K562 (cell line): ENCODE data around the gene FBP1. TPM values are rescaled to one million over a fixed set of nuclear protein-coding genes. Genes with fewer than 3 reads are reported as not detected.

Experiments used
- ATAC-seq: fragments of 200-7000 bp; cut with Tn5 transposase; 3 replicates; pipeline ENCODE4 v1.9.1; 2020; ENCODE audit warnings: moderate library complexity
- BruUV-seq: library from RNA; stranded (reverse); fragments of 400-500 nt; replicated peaks from 2 replicates; lab custom pipeline; 2021; lab: Mats Ljungman, UMichigan
- CTCF ChIA-PET: fragments of 300-600 bp; formaldehyde crosslinking; extraction: SDS; loops from one replicate; lab custom pipeline; 2021; ENCODE audit warnings: low intra/inter-chr PET ratio; lab: Yijun Ruan, JAX
- POLR2A ChIA-PET: fragments of 300-600, 350-650 bp; sonication (Branson Sonifier 250); formaldehyde crosslinking; extraction: SDS; loops from one replicate; lab custom pipeline; 2021; ENCODE audit warnings: antibody characterized with exemption, inconsistent platforms; lab: Yijun Ruan, JAX
- DNase-seq, 4 experiments: peaks; one replicate each; pipeline versions ENCODE4 v3.0.0 to v3.0.0-alpha.2; 2011 to 2018; ENCODE audit warnings: low spot score in 3 of 4, mixed read lengths in 3 of 4; ENCODE audit errors: extremely low read depth in 1 of 4
- FAIRE-seq: peaks from 2 replicates; lab custom pipeline; 2011; peaks lifted over from hg19 to GRCh38; lab: Jason Lieb, UNC
- H2AFZ ChIP-seq: 2 replicates; pipeline ENCODE4 v1.6.0; 2011; ENCODE audit warnings: low read depth, low read length, control low read depth, inconsistent platforms
- H3K27ac ChIP-seq: fragments of 200-600 bp; 3 replicates; pipeline ENCODE4 v1.8.0; 2011; ENCODE audit warnings: low read depth, mild to moderate bottlenecking, control low read depth, inconsistent platforms, low read length, moderate library complexity, mixed read lengths; ENCODE audit errors: extremely low read depth
- H3K27me3 ChIP-seq, 2 experiments: fragments of 300-600 bp in 1 of 2; 2 replicates in 1 of 2; 3 replicates in 1 of 2; pipeline versions ENCODE4 v1.6.0 to v1.8.0; 2011; ENCODE audit warnings: inconsistent platforms in 2 of 2, low read length in 2 of 2, mild to moderate bottlenecking in 1 of 2, mixed read lengths in 1 of 2, moderate library complexity in 1 of 2; ENCODE audit not compliant: control insufficient read depth in 2 of 2, insufficient read depth in 2 of 2
- H3K36me3 ChIP-seq: fragments of 300-600 bp; 3 replicates; pipeline ENCODE4 v1.8.0; 2011; ENCODE audit warnings: mild to moderate bottlenecking, low read length, inconsistent platforms; ENCODE audit not compliant: control insufficient read depth, insufficient read depth
- H3K4me1 ChIP-seq, 2 experiments: fragments of 200-600 bp in 1 of 2; replicated peaks in 1 of 2; 2 replicates in 1 of 2; 3 replicates in 1 of 2; pipeline versions ENCODE4 v1.5.1 to v1.8.0; 2011; ENCODE audit warnings: inconsistent platforms in 2 of 2, low read length in 2 of 2, mild to moderate bottlenecking in 1 of 2, mixed read lengths in 1 of 2, moderate library complexity in 1 of 2; ENCODE audit not compliant: control insufficient read depth in 2 of 2, insufficient read depth in 2 of 2
- H3K4me2 ChIP-seq: 2 replicates; pipeline ENCODE4 v1.6.1; 2011; ENCODE audit warnings: low read length, control low read depth, inconsistent platforms, mixed read lengths; ENCODE audit not compliant: insufficient read depth
- H3K4me3 ChIP-seq: fragments of 200-600 bp; sonication (generic), shearing (Covaris generic); 2 replicates; pipeline ENCODE4 v1.5.1; 2016; ENCODE audit warnings: control low read depth, inconsistent platforms
- H3K79me2 ChIP-seq: fragments of 200-600 bp; 3 replicates; pipeline ENCODE4 v1.8.0; 2011; ENCODE audit warnings: low read length, inconsistent platforms; ENCODE audit not compliant: control insufficient read depth, insufficient read depth
- H3K9ac ChIP-seq, 2 experiments: 2 replicates each; pipeline versions ENCODE4 v1.6.0 to v1.6.1; 2011; ENCODE audit warnings: low read depth in 2 of 2, low read length in 2 of 2, control low read depth in 1 of 2, inconsistent platforms in 1 of 2, mild to moderate bottlenecking in 1 of 2, mixed read lengths in 1 of 2; ENCODE audit not compliant: insufficient read depth in 1 of 2
- H3K9me1 ChIP-seq: one replicate; pipeline ENCODE4 v1.6.0; 2011; ENCODE audit warnings: inconsistent platforms, mild to moderate bottlenecking, low read length, moderate library complexity; ENCODE audit not compliant: control insufficient read depth, insufficient read depth
- H3K9me3 ChIP-seq: replicated peaks from 2 replicates; pipeline ENCODE4 v1.5.1; 2011; ENCODE audit warnings: low read depth, low read length, inconsistent platforms; ENCODE audit not compliant: control insufficient read depth, insufficient read depth
- H4K20me1 ChIP-seq: replicated peaks from 2 replicates; pipeline ENCODE4 v1.6.1; 2011; ENCODE audit warnings: low read length, inconsistent platforms, mixed read lengths; ENCODE audit not compliant: control insufficient read depth, insufficient read depth
- JUND ChIP-seq, 2 experiments: IDR thresholded peaks; 2 replicates in 1 of 2; 3 replicates in 1 of 2; pipeline ENCODE4 v1.6.1; 2011; ENCODE audit warnings: borderline replicate concordance in 2 of 2, low read depth in 2 of 2, low read length in 2 of 2, improper control_type of control experiment in 1 of 2, missing biosample characterization in 1 of 2, missing genetic modification characterization in 1 of 2, missing genetic modification reagents in 1 of 2
- KLF16 ChIP-seq: IDR thresholded peaks from 2 replicates; pipeline ENCODE4 v1.6.1; 2016; ENCODE audit warnings: antibody characterized with exemption
- RBFOX2 ChIP-seq: fragments of 200-400 bp; formaldehyde crosslinking; IDR thresholded peaks from 2 replicates; pipeline ENCODE4 v1.6.1; 2017; ENCODE audit warnings: low read depth, mild to moderate bottlenecking, low read length, moderate library complexity
- ZSCAN32 ChIP-seq: fragments of 450-650 bp; formaldehyde crosslinking; IDR thresholded peaks from 2 replicates; pipeline ENCODE4 v1.4.0; 2020; ENCODE audit warnings: mild to moderate bottlenecking, moderate library complexity
- WGBS: fragments of 100-300 bp; shearing (Covaris generic); methylation state at CpG from one replicate; pipeline ENCODE4 v1.1.6; 2016; ENCODE audit warnings: low coverage, mixed read lengths; ENCODE audit not compliant: insufficient coverage; ENCODE audit errors: missing lambda C conversion rate; 5-methylcytosine and 5-hydroxymethylcytosine counted together
- in situ Hi-C: fragments of 300-500 bp; cut with MboI; formaldehyde crosslinking; loops from 4 replicates; pipeline ENCODE4 v1.15.0; 2018; ENCODE audit warnings: inconsistent platforms, mixed read lengths
- intact Hi-C: fragments of 100-400 bp; cut with micrococcal nuclease; formaldehyde crosslinking; loops from 2 replicates; pipeline ENCODE4 v1.14.2; 2022
- polyA plus RNA-seq, 8 experiments: library from polyadenylated mRNA; depleted of rRNA in 4 of 8; stranded (reverse) in 5 of 8; unstranded in 3 of 8; fragments of >200 nt; fragmentation: Nextera tagmentation in 2 of 8; fragmentation: Illumina TruSeq in 1 of 8; extraction: Ambion mirVana in 2 of 8; extraction: Trizol in 1 of 8; gene quantifications; 2 replicates each; pipeline versions ENCODE4 v1.2.1 to v1.2.3, GENCODE V29; 2011 to 2014; ENCODE audit warnings: inconsistent platforms in 1 of 8, missing spikeins in 1 of 8
- total RNA-seq, 7 experiments: library from RNA; depleted of rRNA in 6 of 7; stranded (reverse); fragments of >200 nt in 6 of 7; fragmentation: Illumina TruSeq in 2 of 7; extraction: Trizol in 2 of 7; gene quantifications; 2 replicates each; pipeline versions ENCODE4 v1.2.1 to v1.2.3, GENCODE V29; 2011 to 2021; ENCODE audit warnings: low replicate concordance in 1 of 7
- TF ChIP-seq, protein P1 (sequence below): fragments of 450-650 bp; IDR thresholded peaks from 2 replicates; pipeline ENCODE4 v1.6.1; 2016; ENCODE audit warnings: mild to moderate bottlenecking, moderate library complexity
- TF ChIP-seq, protein P2 (sequence below): fragments of 200-800 bp; sonication (Bioruptor generic); IDR thresholded peaks from 2 replicates; pipeline ENCODE4 v1.6.1; 2017; ENCODE audit warnings: missing genetic modification characterization, missing compliant biosample characterization

The FBP1 gene
- total and polyA plus RNA-seq, 9 of the 15 experiments (the other 6 are each of a cell fraction or from before 2014, with no cell fraction given): 0.24 TPM; not detected in 8

- POLR2A ChIA-PET: no interaction called here
- in situ Hi-C loops (no loop called here), intact Hi-C loops (loop anchor here (1.0 kb wide), 2 partner anchors 20 to 69 kb away; no protein-coding TSS in a partner anchor)
- Histone ChIP-seq H3K36me3 (no peaks in the 10 kb centered on the region), H3K9me1 (no peaks in the 10 kb centered on the region), H3K4me2 (no peak overlapping the region), H2AFZ (0 out of 2 replicates have a peak overlapping the region, but pooled peaks have one; percentile 43), H3K4me1 (peaks cover 0 to 10% of the 10 kb centered on the region in 2 experiments; a peak in 2 of 5 replicates), H3K4me3 (no peak overlapping the region), H3K27ac (no peak overlapping the region), H4K20me1 (no peaks in the 10 kb centered on the region), H3K79me2 (no peaks in the 10 kb centered on the region), H3K27me3 (peaks cover 22 to 46% of the 10 kb centered on the region in 2 experiments), H3K9me3 (no peaks in the 10 kb centered on the region), H3K9ac (no peak overlapping the region)
- DNase-seq: peak; percentile 67 to 74 (median 68)
- BruUV-seq: no TSS peak
- peak; percentile 77 for FAIRE-seq
- peak; percentile 98 for ATAC-seq
- CTCF ChIA-PET: no interaction called here
- WGBS: 15% methylated on average over 8 of the region's 9 CpGs
- 0 out of 2 replicates have a peak, but pooled peaks have one; percentile 17 for TF ChIP-seq KLF16
- TF ChIP-seq, protein P1, sequence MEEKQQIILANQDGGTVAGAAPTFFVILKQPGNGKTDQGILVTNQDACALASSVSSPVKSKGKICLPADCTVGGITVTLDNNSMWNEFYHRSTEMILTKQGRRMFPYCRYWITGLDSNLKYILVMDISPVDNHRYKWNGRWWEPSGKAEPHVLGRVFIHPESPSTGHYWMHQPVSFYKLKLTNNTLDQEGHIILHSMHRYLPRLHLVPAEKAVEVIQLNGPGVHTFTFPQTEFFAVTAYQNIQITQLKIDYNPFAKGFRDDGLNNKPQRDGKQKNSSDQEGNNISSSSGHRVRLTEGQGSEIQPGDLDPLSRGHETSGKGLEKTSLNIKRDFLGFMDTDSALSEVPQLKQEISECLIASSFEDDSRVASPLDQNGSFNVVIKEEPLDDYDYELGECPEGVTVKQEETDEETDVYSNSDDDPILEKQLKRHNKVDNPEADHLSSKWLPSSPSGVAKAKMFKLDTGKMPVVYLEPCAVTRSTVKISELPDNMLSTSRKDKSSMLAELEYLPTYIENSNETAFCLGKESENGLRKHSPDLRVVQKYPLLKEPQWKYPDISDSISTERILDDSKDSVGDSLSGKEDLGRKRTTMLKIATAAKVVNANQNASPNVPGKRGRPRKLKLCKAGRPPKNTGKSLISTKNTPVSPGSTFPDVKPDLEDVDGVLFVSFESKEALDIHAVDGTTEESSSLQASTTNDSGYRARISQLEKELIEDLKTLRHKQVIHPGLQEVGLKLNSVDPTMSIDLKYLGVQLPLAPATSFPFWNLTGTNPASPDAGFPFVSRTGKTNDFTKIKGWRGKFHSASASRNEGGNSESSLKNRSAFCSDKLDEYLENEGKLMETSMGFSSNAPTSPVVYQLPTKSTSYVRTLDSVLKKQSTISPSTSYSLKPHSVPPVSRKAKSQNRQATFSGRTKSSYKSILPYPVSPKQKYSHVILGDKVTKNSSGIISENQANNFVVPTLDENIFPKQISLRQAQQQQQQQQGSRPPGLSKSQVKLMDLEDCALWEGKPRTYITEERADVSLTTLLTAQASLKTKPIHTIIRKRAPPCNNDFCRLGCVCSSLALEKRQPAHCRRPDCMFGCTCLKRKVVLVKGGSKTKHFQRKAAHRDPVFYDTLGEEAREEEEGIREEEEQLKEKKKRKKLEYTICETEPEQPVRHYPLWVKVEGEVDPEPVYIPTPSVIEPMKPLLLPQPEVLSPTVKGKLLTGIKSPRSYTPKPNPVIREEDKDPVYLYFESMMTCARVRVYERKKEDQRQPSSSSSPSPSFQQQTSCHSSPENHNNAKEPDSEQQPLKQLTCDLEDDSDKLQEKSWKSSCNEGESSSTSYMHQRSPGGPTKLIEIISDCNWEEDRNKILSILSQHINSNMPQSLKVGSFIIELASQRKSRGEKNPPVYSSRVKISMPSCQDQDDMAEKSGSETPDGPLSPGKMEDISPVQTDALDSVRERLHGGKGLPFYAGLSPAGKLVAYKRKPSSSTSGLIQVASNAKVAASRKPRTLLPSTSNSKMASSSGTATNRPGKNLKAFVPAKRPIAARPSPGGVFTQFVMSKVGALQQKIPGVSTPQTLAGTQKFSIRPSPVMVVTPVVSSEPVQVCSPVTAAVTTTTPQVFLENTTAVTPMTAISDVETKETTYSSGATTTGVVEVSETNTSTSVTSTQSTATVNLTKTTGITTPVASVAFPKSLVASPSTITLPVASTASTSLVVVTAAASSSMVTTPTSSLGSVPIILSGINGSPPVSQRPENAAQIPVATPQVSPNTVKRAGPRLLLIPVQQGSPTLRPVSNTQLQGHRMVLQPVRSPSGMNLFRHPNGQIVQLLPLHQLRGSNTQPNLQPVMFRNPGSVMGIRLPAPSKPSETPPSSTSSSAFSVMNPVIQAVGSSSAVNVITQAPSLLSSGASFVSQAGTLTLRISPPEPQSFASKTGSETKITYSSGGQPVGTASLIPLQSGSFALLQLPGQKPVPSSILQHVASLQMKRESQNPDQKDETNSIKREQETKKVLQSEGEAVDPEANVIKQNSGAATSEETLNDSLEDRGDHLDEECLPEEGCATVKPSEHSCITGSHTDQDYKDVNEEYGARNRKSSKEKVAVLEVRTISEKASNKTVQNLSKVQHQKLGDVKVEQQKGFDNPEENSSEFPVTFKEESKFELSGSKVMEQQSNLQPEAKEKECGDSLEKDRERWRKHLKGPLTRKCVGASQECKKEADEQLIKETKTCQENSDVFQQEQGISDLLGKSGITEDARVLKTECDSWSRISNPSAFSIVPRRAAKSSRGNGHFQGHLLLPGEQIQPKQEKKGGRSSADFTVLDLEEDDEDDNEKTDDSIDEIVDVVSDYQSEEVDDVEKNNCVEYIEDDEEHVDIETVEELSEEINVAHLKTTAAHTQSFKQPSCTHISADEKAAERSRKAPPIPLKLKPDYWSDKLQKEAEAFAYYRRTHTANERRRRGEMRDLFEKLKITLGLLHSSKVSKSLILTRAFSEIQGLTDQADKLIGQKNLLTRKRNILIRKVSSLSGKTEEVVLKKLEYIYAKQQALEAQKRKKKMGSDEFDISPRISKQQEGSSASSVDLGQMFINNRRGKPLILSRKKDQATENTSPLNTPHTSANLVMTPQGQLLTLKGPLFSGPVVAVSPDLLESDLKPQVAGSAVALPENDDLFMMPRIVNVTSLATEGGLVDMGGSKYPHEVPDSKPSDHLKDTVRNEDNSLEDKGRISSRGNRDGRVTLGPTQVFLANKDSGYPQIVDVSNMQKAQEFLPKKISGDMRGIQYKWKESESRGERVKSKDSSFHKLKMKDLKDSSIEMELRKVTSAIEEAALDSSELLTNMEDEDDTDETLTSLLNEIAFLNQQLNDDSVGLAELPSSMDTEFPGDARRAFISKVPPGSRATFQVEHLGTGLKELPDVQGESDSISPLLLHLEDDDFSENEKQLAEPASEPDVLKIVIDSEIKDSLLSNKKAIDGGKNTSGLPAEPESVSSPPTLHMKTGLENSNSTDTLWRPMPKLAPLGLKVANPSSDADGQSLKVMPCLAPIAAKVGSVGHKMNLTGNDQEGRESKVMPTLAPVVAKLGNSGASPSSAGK: peak; percentile 81
- TF ChIP-seq ZSCAN32 (CRISPR knock-in tag): no peak
- 0 out of 2 replicates have a peak, but pooled peaks have one; percentile 18 for TF ChIP-seq JUND (IDR thresholded peaks at IDR 0.05; ENCODE audit: borderline replicate concordance, low read depth, low read length)
- TF ChIP-seq JUND (tag; IDR thresholded peaks at IDR 0.05; ENCODE audit: borderline replicate concordance, low read depth, low read length): no peak
- TF ChIP-seq RBFOX2: no peak
- TF ChIP-seq, protein P2, sequence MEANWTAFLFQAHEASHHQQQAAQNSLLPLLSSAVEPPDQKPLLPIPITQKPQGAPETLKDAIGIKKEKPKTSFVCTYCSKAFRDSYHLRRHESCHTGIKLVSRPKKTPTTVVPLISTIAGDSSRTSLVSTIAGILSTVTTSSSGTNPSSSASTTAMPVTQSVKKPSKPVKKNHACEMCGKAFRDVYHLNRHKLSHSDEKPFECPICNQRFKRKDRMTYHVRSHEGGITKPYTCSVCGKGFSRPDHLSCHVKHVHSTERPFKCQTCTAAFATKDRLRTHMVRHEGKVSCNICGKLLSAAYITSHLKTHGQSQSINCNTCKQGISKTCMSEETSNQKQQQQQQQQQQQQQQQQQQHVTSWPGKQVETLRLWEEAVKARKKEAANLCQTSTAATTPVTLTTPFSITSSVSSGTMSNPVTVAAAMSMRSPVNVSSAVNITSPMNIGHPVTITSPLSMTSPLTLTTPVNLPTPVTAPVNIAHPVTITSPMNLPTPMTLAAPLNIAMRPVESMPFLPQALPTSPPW: peak; percentile 16; the same call in 1 of the 2 replicates
Observed at GRCh38 chr9:94623253-94623652, 16.1 kb downstream of the FBP1 start.
